Colon (tissue), 2 donors: ENCODE data around the gene ACADVL.
"Not testable (repeated sequence)": the region's sequence is repeated elsewhere in the genome, so short reads cannot be mapped to it uniquely, and the experiment has no call there.

Experiments
- FAIRE-seq: peaks from 2 replicates; lab custom pipeline; 2012; peaks lifted over from hg19 to GRCh38; lab: Jason Lieb, UNC
- donor health status: control.
- donor health status: control.

Gene ACADVL

DNA sequence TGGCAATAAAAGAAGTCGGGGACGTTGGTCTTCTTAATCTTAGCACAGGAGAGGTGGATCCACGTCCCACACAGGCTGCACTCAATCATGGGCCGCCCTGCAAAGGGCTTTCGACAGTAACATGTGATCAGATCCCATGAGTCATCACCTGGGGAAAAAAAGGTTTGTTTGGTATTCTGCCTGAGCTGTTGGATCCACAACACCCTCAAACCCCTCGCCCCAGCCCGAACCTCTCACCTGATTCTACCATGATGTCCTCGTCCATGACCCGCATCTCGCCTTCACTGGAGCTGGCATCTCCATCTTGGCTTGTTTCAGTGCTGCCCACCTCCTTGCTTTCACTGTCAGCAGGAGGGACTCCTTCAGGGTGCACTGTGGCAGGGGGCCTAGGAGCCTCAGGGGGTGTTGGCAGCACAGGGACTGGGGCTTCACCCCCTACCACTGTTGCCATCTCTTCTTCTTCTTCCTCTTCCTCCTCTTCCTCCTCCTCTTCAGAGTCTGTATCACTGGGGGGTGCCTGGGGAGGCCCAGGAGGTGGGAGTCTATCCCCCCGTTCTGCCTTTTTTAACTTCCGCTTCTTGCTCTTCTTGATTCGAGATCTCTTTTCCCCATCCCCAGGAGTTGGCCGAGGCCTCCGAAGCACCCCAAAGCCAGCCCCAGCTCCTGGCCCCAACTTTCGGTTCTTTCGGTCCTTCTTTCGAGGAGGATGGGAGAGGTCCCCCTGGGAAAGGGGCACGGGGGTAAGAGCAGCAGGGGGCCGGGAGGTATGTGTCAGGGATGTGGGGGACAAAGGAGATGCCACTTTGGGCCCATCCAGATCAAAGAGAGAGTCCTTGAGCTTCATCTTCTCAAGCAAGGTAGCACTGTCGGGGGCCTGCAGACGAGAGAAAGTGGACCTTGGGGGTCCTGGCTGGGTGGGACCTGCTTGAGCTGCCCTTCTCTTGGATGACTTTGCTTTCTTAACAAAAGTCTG, 16.2 kb downstream of the ACADVL start:
- no peak for FAIRE-seq

DNA sequence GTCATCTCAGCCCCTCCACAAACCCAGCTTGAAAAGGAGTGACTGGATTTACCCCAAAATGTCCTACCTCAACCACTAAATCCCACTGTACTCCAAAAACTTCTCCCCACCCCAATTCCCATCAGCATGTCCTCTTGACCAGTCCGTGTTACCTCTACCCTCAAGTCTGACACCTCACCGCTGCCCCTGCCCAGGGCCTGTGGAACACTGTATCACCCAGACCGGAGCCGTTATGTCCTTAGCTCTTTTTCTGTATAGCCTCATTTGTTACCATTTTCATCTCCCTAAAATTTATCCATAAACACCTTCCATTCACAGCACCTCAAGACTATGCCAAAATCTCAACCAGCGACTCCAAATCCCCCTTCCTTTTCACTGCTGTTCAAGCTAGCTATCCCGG, 17.1 kb downstream of the ACADVL start:
- FAIRE-seq, result no peak

DNA sequence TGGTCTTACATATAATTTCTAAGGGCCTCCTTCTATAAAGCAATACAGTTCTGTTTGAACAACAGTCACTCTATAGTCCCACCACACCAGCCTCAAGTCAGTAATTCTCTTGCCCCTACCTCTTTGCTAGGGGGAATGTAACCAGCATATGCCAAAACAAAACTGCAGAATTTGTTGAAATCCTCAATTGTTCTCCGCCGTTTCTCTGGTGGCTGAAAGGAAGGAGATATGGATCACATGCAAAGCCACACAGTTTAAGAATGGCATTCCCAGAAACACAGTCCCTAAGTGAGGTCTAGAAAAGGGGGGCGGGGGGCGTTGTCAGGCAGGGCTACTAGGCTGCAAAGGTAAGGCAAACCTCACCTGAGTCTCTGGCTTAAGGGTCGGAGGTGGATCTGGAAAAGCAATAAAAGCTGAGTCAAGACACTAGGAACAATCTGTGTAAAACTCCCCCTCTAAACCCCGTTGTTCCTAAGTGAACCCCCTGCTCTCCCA, 17.6 kb downstream of the ACADVL start:
- no peak for FAIRE-seq

DNA sequence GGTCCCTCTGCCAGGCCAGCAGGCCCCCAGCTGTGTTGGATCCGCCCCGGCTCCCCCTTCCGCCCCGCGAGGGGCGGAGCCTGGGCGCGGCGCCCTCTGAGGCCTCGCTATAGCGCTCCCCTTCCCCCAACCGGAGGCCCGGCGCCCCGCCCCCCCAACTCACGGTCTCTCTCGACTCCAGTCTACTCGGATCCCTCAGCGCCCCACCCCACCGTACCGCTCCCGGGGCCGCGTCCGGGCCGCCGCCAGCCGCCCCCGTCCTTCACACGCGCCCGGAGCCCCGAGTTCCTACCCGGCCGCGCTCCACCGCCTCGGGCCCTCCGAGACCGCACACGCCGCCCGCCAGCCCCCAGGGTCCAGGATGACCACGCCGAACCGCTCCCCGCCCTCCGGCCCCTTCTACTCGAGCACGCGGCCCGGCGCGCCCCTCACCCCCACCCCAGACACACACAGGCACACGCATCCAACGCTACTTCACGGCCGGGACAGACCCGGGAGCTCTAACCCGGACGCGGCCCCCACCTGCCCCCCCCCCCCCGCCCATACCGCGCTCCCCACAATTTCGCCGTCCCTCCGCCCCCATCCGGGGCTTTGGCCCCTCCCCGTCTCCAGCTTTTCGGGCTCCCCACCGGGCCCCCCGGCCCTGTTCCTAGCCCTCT, 18.2 kb downstream of the ACADVL start:
- FAIRE-seq, result no peak

DNA sequence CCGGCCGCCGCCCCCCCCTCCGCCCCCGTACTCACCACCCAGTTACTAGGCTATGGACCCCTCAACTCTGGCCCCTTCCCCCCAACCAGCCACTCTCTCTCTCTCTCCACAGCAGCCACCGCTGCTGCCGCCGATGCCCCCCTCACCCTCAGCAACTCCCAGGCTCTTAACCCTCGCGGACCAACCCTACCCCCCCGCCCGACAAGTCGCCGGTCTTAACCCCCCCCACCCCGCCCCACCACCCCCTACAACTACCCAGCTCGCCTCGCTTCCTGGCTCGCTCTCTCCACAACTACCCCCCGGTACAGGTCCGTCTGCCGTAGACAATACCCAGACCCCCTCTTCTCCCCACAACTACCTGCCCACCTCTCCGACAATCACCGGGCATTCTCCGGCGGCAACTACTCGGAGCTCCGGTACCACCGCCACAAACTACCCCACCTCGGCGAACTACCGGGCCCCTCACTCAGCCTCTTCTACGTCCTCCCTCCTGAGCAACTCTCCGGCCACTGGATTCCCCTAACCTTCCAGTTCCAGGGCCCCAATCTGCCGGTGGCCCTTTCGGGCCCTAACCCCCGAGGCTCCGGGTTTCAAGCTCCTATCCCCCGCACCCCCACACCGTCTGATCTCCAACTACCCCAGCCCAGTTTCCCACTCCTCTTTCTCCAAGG, 18.8 kb downstream of the ACADVL start:
- FAIRE-seq, result no peak

DNA sequence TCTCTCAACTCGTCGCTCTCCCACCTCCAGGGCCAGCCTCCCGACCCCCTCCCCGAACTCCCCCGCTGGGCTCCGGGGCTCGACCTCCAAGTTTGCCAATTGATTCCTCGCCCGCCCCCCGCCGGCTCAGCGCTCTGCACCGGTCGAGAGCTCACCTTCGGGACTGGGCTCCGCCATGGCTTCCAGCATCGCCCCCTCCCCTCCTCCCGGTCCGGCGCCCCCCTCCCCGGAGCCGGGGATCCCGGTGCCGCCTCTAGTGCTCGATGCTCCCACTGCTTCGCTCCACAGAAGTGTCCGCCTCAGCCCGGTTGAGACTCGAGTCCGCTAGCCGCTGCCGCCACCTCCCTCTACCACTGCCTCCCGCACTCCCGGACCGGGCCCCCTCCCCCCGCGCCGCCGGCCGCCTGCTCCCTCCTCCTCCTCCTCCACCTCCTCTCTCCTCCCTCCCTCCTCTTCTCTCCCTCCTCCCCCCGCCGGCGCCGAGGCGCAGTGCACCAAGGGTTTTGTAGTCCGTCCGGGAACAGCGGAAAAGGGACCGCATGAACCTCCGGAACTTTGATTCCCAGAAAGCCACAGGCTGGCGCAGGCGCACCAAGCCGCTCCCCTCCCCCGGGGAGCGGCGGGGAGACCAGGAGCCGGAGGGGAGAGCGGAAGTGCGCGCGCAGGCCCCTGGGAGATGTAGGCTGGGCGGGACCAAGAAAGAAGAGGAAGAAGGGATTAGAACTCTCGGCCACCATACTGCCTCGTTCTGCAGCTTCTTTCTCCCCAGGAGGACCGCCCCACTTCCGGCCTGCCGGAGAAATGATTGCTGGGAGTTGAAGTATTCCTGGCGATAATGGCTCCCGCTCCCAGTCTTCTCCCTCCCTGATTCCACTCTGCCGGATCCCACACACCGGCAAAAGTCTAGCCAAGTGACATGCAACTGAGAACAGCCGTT, 19.6 kb downstream of the ACADVL start, which contains the start of gene PHF23:
PHF23 (minus strand) TSS at position 367 of the 937 bp plus-strand sequence; CDS start at position 189, 178 bp downstream.
- FAIRE-seq, result peak; percentile 47

DNA sequence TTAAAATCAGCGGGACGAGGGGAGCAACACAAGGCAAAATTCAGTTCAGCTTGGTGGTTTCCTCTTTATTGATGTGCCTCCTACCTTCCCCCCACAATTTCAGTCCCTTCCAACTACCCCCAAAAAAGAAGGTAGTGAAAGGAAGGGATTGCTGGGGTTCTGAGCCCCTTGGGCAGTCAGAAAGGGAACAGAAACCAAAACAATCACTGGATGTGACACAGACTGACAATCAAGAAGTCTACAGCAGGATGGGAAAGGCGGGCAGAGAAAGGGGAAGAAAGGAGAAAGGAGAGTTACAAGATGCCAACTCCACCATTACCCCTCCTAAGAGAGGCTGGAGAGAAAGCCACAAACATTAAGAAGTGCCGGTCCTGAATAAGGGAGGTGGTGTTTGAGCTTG, 20.6 kb downstream of the ACADVL start:
- no peak for FAIRE-seq

DNA sequence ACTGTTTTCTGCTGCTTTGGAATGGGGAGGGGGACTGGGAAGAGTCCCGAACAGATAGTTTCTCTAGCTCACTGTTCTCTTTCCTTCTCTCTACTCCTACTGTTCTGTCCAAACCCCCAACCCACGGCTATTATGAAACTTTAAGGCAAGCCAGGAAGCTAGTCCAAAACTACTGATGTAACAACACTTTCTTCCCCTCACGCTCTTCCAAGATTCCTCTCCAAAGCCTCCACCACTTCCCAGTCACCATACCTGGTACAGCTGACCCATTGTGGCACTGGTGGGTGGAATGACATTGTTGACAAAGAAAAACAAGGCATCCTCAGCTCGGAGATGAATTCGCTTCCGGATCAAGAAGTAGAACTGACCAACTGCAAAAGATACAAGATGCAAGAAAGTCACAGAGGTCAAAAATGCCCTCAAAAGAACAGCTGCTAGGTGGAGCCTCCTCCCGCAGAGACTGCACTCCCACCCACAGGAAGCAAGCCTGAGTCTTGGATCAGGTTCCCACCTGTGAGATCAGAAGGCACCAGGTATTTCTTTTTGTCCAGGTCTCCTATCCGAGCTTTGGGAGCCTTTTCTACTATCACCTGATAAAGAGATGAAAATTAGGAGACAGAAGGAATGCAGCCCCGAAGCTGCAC, 21.5 kb downstream of the ACADVL start:
- FAIRE-seq, result no peak

DNA sequence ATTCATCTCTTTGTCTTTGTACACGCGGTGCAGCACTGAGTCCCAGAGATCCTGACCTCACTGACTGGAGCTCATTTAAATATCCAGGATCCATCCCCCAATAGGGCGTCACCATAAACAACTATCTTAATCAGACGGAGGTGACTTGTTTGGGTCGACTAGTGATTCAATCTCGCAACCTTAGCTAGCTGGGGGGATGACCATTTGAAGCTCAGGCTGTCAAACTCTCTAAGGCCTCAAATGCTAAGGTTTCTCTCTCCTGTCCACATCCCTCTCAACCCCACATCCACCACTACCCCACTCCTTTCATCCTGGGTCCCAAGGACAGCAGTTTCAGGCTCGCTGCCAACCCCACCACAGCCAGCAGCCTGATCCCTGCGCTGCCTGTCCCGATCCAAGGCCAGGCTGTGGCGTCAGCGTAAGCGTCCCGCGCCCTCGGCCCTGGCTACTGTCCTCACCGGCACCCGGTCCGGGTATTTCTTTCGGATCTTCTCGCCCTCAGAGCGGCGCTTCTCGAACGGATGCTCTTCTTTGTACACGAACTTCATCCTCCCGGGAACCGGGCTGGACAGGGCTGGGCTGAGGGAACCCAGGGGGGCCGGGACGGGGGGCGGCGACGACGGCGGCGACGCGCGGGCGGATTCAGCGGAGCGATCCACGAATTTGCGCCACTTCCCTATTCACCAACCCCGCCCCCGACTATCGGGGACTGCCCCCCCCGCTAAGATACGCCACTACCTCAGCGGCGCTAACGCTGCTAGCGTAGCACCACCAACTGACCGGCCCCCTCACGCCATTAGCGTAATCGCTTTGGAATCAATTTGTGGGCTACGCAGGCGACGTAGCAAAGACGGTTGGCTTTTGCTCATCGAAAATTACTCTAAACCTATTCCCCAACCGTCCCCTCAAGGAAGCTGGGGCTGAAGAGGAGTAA, 22.3 kb downstream of the ACADVL start, which contains the start of gene GABARAP:
GABARAP (minus strand) TSS at position 667 of the 934 bp plus-strand sequence; CDS start at position 548, 119 bp downstream.
- no peak for FAIRE-seq

DNA sequence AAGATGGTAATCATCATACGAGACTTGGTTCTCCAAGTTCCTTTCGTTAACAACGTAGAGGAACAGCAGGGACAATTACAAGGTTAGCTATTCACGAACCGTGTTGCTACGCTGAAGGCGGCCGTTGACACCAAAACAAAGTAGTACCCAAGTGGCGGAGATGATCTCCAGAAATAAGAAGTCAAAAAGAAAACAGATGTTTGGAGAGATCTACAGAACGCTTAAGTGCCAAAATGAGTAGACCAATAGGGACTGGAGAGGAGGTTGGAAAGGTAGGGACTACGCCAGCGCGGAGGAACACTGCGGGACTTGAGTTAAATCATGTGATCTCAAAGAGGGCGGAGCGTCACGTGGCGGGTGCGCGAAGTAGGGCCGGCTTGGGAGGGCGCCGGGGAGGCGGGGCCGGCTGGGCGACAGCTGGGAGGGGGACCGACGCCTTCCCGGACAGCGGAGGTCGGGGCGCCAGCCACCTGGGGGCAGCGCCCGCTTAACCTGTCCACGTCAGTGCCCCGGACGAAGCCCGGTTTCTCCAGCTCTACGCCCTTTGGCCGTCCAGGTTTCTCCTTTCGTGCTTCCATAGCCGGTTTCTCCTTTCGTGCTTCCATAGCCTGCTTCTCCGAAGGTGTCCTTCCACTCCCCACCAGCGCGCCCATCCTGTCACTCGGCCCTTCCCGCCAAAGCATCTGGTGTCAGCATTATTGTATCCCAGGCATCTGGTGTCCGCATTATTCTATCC, 23.1 kb downstream of the ACADVL start:
- FAIRE-seq, result no peak

DNA sequence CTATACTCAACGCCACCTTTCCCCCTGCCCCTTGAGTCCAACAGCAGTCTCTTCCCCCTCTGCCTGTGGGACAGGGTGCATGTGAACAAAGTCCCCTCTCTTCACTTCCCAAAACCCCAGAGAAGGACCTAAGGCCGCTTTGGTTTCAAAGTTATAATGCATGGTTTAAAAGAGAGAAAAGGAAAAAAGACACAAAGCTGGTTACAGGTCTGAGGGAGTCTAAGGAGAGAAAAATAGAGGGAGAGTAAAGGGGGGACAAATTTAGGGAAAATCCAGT, 23.7 kb downstream of the ACADVL start:
- FAIRE-seq, result no peak

DNA sequence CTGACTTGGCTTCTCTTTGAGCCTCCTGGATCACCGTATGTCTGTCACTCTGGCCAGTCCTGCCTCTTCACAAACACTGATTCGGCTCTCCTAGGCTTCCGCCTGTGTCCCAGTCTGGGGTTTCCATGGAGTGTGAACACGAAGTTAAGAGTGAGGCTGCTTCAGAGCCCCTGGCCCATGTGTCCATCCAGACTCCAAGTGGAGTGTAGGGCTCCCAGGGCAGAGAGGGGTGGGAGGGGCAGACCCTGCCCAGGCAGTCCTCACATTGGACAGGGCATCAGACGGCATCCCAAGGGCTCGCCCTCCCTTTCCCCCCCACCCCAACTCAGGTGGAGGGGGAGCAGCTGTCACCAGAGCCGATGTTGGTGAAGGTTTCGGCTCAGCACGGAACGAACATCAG, 24.1 kb downstream of the ACADVL start:
- not testable (repeated sequence) for FAIRE-seq

DNA sequence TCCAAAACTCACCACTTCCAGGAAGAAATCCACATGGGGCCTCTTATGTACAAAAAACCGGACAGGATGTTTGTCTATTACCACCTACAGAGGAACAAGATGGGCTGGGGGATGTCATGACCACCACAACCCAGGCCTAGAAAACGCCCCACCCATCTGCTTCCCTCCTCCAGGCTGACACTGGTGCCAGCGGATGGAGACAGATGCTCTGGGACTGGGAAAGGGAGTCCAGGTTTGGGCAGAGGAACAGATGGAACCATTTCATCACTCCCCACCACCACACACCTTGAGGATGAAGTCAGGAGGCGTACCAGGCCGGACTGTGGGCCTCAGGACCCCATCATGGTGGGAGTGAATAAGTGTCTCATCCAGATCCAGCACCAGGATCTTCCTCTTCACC, 27.0 kb downstream of the ACADVL start:
- no peak for FAIRE-seq

DNA sequence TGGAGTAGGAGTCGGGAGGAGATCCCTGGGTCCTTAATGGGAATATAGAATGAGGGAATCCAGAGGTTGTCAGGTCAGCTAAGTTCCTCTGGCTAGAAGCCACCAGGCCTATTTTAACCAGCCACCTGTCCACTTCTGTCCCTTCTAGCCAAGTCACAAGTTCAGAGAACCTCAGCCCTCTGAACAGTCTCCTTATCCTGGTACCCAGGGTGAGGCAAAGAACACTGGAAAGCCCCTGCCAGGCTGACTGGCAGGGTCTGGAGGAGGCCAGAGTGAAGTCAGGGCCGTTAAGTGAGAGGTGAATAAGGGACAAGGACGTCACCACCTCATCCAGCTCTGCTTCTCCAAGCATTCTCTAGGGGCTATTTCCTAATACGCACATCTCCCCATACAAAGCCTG, 29.1 kb downstream of the ACADVL start:
- FAIRE-seq, result no peak

DNA sequence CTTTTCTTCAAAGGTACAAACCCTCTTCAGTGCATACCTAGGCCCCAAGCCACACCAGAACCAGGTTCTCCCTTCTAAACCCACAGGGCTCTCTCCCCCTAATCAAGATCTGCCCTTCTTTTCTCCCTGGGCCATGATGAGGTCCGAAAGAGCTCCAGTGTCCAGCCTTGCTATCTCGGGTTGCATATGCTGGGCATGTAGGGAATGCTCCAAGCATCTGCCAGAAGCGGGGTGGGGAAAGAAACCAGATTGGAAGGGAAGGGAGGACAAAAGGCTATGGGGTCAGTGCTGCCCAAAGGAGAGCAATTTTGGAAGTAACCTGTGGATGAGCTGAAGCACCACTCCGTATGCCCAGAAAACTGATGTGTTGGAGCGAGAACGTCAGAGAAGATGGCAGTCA, 29.5 kb downstream of the ACADVL start:
- FAIRE-seq, result no peak

DNA sequence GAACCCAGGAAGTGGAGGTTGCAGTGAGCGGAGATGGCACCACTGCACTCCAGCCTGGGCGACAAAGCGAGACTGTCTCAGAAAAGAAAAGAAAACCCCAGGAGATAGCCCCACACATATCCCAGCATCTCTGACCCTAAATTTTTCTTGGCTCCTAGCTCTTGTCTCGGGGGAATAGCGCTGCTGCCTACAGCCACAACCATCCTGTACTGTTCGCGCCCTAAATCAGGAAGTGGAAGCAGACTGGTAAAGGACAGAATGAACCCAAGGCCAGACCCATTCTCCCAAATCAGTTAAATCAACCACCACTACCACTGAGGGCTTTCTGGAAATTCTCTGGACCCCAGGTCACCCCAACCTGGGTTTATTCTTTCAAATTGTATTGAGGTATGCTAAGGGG, 30.1 kb downstream of the ACADVL start:
- FAIRE-seq, result no peak

DNA sequence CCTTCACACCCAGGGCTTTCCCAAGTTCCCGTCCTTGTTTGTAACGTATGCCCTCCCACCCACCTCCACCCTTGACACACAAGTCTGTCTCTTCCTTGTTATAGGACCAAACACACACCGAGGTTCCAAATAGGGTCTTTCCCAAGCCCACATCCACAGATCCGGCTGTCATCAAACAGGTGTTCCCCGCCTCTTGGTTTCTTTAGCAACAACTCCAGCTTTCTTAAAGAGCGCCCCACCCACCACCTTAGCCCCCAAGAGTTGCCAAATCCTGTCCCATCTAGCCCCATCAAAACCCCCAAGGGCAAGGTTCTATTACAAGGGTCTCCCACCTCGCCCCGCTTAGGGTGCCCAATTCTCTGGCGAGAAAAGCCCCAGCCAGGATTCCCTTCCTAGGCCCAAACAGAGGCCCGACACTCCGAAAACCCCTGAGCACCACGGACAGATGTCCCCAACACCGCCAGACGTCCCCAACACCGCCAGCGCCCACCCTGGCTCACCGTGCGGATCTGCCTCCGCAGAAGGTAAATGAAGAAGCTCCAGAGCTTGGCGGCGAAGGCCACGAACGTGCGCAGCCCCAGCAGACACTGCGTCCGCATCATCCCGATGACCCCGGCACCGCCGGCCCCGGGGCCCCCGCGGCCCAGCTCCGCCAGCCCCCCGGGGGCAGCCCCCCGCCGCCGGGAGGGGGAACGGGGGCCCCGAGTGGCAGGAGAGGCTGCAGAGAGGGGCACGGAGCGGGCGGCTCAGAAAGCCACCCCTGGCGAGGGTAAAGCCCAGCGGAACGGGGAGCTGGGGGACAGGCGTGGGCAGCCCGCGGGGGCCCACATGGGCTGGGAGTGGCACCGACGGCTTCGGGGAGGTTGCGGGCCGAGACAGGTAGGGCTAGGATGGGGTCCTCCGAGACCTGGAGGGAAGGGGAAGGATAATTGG, 31.2 kb downstream of the ACADVL start:
- no peak for FAIRE-seq

DNA sequence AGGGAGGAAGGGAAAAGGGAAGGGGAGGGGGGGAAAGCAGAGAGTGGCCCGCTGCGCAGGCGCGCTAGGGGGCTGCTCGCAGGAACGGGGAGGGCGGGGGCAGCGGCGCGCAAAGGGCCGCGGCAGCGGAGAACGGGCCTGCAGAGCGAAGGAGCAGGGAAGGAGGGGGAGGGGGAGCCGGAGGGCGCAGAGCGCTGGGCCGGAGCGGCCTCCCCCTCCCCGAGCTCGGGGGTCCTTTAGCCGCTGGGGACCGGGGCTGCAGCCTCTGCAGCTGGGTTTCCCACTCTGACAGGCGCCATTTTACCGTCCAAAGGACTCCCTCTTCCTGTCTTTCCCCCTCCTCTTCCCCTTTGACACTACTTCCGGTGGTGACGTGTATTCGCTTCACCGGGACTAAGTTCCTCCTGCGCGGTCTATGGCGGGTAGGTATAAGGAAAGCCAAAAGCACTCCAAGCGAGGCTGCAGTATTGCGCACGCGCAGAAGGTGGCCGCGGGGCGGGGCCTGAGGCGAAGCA, 32.0 kb downstream of the ACADVL start, which contains the start of gene CTDNEP1:
CTDNEP1 (minus strand) TSS at position 74 of the 515 bp plus-strand sequence. CDS start 438 bp downstream, outside the sequence.
- no peak for FAIRE-seq
